ENCODE measurements around the gene ARFIP1.

- no peak for TF ChIP-seq EP300 (IDR thresholded peaks at IDR 0.05; ENCODE audit: borderline replicate concordance)
- no peak for TF ChIP-seq FOXM1 (IDR thresholded peaks at IDR 0.05; ENCODE audit: borderline replicate concordance, low read depth)
- TF ChIP-seq TAF1 (IDR thresholded peaks at IDR 0.05; ENCODE audit: low read depth), result no peak
- no peak for TF ChIP-seq YY1 (IDR thresholded peaks at IDR 0.05; ENCODE audit: low read depth)
- TF ChIP-seq MAX (IDR thresholded peaks at IDR 0.05), result no peak
- no peak for TF ChIP-seq USF1 (IDR thresholded peaks at IDR 0.05)
- no peak for TF ChIP-seq REST (IDR thresholded peaks at IDR 0.05; ENCODE audit: low read depth)
- no peak for TF ChIP-seq RAD21 (IDR thresholded peaks at IDR 0.05; ENCODE audit: low read depth)
- TF ChIP-seq CEBPB (IDR thresholded peaks at IDR 0.05), result no peak
- no peak for TF ChIP-seq CREB1 (IDR thresholded peaks at IDR 0.05; ENCODE audit: low read depth)
- TF ChIP-seq TEAD4 (IDR thresholded peaks at IDR 0.05), result no peak
- no peak for TF ChIP-seq EGR1 (IDR thresholded peaks at IDR 0.05)
- TF ChIP-seq TCF12 (IDR thresholded peaks at IDR 0.05; ENCODE audit: low read depth), result no peak
- no peak for TF ChIP-seq NFIC (IDR thresholded peaks at IDR 0.05)
Observed at GRCh38 chr4:152941411-152941810, 161.7 kb downstream of the ARFIP1 start.

Data from Ishikawa (cell line).